Bronchial epithelial cell (primary cell): ENCODE data around the gene CKLF. TPM values are rescaled to one million over a fixed set of nuclear protein-coding genes. Genes with fewer than 3 reads are reported as not detected.

Experiments
- DNase-seq: peaks from one replicate; pipeline ENCODE4 v3.0.0-alpha.2; 2010; ENCODE audit warnings: low read depth
- FAIRE-seq: peaks from 2 replicates; lab custom pipeline; 2011; peaks lifted over from hg19 to GRCh38; lab: Jason Lieb, UNC
- H3K27me3 ChIP-seq: 2 replicates; pipeline ENCODE4 v1.5.1; 2011; ENCODE audit warnings: low read length; ENCODE audit not compliant: control insufficient read depth, insufficient read depth
- H3K36me3 ChIP-seq: 2 replicates; pipeline ENCODE4 v1.5.1; 2011; ENCODE audit warnings: low read length; ENCODE audit not compliant: control insufficient read depth, insufficient read depth
- H3K4me3 ChIP-seq: 2 replicates; pipeline ENCODE4 v1.5.1; 2011; ENCODE audit warnings: mild to moderate bottlenecking, low read depth, low read length, control low read depth
- total RNA-seq: library from RNA; depleted of rRNA; stranded (reverse); fragments of >200 nt; gene quantifications from 2 replicates; pipeline ENCODE4 v1.2.1, GENCODE V29; 2014
- TF ChIP-seq, protein P1 (sequence below): IDR thresholded peaks from 2 replicates; pipeline ENCODE4 v1.5.1; 2011; ENCODE audit warnings: mild to moderate bottlenecking, moderate library complexity, low read length, control low read depth, inconsistent platforms; ENCODE audit not compliant: insufficient read depth, severe bottlenecking

CKLF gene
- total RNA-seq, 1 donor from 2014 or later: 22.6 TPM

- H3K4me3 ChIP-seq: no peak overlapping the region
- no peak for FAIRE-seq
- TF ChIP-seq, protein P1, sequence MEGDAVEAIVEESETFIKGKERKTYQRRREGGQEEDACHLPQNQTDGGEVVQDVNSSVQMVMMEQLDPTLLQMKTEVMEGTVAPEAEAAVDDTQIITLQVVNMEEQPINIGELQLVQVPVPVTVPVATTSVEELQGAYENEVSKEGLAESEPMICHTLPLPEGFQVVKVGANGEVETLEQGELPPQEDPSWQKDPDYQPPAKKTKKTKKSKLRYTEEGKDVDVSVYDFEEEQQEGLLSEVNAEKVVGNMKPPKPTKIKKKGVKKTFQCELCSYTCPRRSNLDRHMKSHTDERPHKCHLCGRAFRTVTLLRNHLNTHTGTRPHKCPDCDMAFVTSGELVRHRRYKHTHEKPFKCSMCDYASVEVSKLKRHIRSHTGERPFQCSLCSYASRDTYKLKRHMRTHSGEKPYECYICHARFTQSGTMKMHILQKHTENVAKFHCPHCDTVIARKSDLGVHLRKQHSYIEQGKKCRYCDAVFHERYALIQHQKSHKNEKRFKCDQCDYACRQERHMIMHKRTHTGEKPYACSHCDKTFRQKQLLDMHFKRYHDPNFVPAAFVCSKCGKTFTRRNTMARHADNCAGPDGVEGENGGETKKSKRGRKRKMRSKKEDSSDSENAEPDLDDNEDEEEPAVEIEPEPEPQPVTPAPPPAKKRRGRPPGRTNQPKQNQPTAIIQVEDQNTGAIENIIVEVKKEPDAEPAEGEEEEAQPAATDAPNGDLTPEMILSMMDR: no peak
- no peak for DNase-seq
- peaks cover 15% of the 10 kb centered on the region for H3K27me3 ChIP-seq
- H3K36me3 ChIP-seq: no peaks in the 10 kb centered on the region
Observed at GRCh38 chr16:66576296-66576695, 23.9 kb downstream of the CKLF start.

DNA sequence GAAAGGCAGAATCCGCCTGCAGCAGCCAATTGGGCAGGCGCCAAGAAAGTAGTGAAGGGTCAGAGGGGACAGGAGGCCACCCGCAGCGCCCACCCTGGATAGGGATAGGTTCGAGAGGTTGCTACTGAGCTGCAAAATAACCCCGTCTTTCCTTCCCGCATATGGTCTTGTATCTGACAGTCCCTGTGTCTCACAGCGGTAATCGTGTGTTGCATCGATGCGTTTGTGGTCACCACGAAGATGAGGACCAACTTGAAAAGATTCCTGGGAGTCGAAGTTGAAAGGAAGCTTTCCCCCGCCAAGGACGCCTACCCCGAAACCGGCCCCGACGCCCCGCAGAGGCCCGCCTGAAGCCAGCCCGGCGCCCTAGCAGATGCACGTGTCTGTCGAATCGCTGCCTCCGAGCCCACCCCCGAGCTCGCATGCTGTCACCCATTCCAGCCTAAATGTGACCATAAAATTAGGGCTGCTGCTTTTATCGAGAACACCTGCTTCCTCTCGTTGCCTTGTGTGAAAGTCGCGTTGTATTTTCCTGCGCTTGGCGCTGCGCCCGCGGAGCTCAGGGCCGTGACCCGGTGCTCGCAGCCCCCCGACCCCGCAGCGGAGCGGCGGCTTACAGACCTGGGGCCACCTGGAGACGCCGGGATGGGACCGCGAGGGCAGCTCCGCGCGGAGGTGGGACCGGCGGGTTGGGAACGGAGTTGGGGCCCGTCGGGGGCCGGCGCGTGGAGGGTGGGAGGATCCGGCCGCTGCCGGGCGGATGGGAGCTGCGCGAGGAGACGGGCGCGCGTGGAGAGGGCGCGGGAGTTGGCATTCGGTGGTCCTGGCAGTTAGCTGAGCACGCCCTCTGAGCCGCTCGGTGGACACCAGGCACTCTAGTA is 26.5 kb downstream of the CKLF start, which contains the start of gene CMTM2:
Gene CMTM2 (plus strand): TSS at position 813 of the 881 bp plus-strand sequence. CDS start 145 bp downstream, outside the sequence.
- TF ChIP-seq, protein P1: no peak
- DNase-seq (no peak), FAIRE-seq (no peak)
- Histone ChIP-seq H3K36me3 (no peaks in the 10 kb centered on the region), H3K4me3 (no peak within 1 kb of the TSS), H3K27me3 (peaks cover 15% of the 10 kb centered on the region)

GRCh38 chr16:66580605-66581209 is 28.3 kb downstream of the CKLF start:
- peak; percentile 58 for FAIRE-seq
- no peaks in the 10 kb centered on the region for H3K36me3 ChIP-seq
- TF ChIP-seq, protein P1: no peak
- no peak overlapping the region for H3K4me3 ChIP-seq
- peaks cover 15% of the 10 kb centered on the region for H3K27me3 ChIP-seq
- peak; percentile 82 for DNase-seq

- H3K27me3 ChIP-seq: peaks cover 15% of the 10 kb centered on the region
- H3K36me3 ChIP-seq: no peaks in the 10 kb centered on the region
- FAIRE-seq (no peak), DNase-seq (no peak)
- no peak overlapping the region for H3K4me3 ChIP-seq
- TF ChIP-seq, protein P1: no peak
Observed at GRCh38 chr16:66581246-66581952, 29.0 kb downstream of the CKLF start.

DNA sequence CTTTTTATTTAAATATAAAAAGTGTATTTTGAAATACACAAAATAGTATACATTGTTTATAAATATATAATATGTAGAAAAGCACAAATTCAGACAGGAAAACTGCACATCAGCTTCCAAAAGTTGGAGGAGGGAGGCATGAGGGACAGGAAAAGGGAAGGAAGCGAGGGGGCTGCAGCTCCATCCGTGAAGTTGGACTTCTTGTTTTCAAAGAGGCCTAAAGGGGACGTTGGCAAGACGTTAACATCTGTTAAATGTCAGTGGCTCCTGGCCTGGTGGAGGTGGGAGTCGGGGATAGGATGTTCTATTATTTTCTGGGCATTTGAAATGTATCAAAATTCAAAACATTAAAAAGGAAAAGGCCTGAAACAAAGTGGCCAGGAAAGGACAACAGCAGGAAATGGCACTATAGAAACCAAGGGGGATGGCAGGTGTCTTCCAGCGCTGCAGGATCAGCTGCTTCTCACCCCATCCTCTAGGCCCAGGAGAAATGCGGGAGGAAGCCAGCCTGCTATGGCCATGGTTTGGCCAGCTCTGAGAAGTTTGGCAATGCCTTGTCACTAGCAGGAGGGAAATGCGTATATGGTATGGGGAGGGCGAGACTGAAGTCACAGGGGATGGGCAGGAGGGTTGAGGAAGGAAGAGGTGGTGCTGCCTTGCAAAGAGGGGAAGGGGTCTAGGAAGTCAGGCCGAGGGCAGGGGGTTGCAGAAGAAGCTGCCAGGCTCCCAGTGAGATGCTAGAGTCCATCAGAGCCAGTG is 33.3 kb downstream of the CKLF start:
- Histone ChIP-seq H3K36me3 (no peaks in the 10 kb centered on the region), H3K4me3 (no peak overlapping the region), H3K27me3 (no peaks in the 10 kb centered on the region)
- FAIRE-seq (no peak), DNase-seq (no peak)
- TF ChIP-seq, protein P1: no peak
